ENCODE results near the gene THAP11. TPM values are rescaled to one million over a fixed set of nuclear protein-coding genes. Genes with fewer than 3 reads are reported as not detected.

Gene THAP11
- polyA plus RNA-seq, 1 of the 3 experiments (the other 2 are of a cell fraction): 34.8 TPM

DNA sequence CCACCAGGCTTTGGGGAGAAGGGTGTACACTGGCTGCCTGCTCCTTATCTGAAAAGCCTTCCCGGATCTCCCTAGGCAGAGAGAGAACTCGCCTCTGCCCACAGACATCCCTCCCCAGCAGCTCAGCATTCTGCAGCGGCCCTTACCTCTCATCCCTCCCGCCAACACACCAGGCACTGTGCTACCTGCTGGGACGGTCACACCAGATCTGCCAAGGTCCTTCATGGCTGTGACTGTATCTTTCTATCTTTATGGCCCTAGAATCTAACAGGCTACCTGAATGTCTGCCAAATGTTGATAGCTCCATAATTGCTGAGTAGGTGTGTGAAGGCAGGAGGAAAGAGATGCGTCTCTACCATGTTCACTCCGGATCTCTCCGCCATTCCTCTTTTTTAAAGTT lies 27.6 kb upstream of the THAP11 start:
- no peak overlapping the region for H3K4me2 ChIP-seq
- H2AFZ ChIP-seq (ENCODE audit: low read depth): no peak overlapping the region
- no peaks in the 10 kb centered on the region for H3K27me3 ChIP-seq (ENCODE audit: insufficient read depth)
- no peaks in the 10 kb centered on the region for H4K20me1 ChIP-seq (ENCODE audit: insufficient read depth)
- no peak overlapping the region for H3K9ac ChIP-seq
- WGBS (ENCODE audit: low lambda C conversion rate): 85% methylated on average over 7 of the region's 8 CpGs
- H3K9me3 ChIP-seq: no peaks in the 10 kb centered on the region
- no peaks in the 10 kb centered on the region for H3K9me2 ChIP-seq
- CTCF ChIA-PET: interaction anchor here (0.9 to 3.9 kb wide), 7 partner anchors 12 to 146 kb away, joined by 3 to 77 read pairs (median 33); partner anchors contain the start of gene LCAT
- H3K4me1 ChIP-seq (ENCODE audit: control insufficient read depth in 1 of 2, insufficient read depth in 2 of 2, low read depth in 1 of 2, low read length in 1 of 2): no peaks in the 10 kb centered on the region; a peak in 1 of 4 replicates
- no peak for DNase-seq
- no peak overlapping the region for H3K27ac ChIP-seq (ENCODE audit: low read depth in 2 of 2, low read length in 1 of 2)
- H3K36me3 ChIP-seq (replicated peaks in 1 of 2; ENCODE audit: control insufficient read depth in 1 of 2, insufficient read depth in 2 of 2, low read length in 1 of 2): no peaks in the 10 kb centered on the region
- no peaks in the 10 kb centered on the region for H3K79me2 ChIP-seq (ENCODE audit: insufficient read depth)
- POLR2A ChIA-PET: no interaction called here
- no peaks in the 10 kb centered on the region for H3F3A ChIP-seq (replicated peaks; ENCODE audit: insufficient read depth)
- no peak for TF ChIP-seq TAF1 (IDR thresholded peaks at IDR 0.05; ENCODE audit: borderline replicate concordance, low read depth, low read length)
- TF ChIP-seq RFX5 (IDR thresholded peaks at IDR 0.05; ENCODE audit: low read length): no peak
- no peak for TF ChIP-seq SIN3A (IDR thresholded peaks at IDR 0.05; ENCODE audit: borderline replicate concordance, low read depth, low read length)
- no peak for TF ChIP-seq ELF1 (IDR thresholded peaks at IDR 0.05)
- no peak for TF ChIP-seq RCOR1 (IDR thresholded peaks at IDR 0.05; ENCODE audit: low read length)
- no peak for TF ChIP-seq NFIC (IDR thresholded peaks at IDR 0.05; ENCODE audit: borderline replicate concordance)
- no peak for TF ChIP-seq EZH2phosphoT487 (IDR thresholded peaks at IDR 0.05; ENCODE audit: borderline replicate concordance, low read depth)
- TF ChIP-seq, protein P1, sequence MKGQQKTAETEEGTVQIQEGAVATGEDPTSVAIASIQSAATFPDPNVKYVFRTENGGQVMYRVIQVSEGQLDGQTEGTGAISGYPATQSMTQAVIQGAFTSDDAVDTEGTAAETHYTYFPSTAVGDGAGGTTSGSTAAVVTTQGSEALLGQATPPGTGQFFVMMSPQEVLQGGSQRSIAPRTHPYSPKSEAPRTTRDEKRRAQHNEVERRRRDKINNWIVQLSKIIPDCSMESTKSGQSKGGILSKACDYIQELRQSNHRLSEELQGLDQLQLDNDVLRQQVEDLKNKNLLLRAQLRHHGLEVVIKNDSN (IDR thresholded peaks at IDR 0.05; ENCODE audit: borderline replicate concordance, low read depth): no peak
- H3K4me3 ChIP-seq (ENCODE audit: low read depth in 2 of 2, low read length in 1 of 2): no peak overlapping the region

DNA sequence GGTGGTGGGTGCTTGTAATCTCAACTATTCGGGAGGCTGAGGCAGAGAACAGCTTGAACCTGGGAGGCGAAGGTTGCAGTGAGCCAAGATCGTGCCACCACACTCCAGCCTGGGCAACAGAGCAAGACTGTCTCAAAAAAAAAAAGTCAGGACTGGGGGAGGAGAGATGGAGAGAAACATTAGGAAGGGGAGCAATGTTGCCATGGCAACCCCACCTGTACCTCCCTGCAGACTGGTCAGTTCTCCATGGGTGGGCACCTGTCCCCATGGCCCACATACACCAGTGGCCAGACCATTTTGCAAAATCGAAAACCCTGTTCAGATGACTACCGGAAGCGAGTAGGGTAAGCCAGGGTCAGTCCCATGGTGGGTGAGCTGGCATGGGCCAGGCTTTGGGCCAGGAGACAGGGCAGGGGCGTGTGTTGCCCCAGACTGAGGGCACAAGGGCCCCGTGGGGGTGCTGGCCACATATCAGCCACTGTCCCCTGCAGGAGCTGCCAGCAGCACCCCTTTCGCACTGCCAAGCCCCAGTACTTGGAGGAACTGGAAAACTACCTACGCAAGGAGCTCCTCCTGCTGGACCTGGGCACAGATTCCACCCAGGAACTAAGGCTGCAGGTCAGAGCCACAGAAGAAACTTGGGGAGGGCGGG lies 21.4 kb upstream of the THAP11 start:
- H3K4me1 ChIP-seq (ENCODE audit: control insufficient read depth in 1 of 2, insufficient read depth in 2 of 2, low read depth in 1 of 2, low read length in 1 of 2): no peaks in the 10 kb centered on the region
- WGBS (ENCODE audit: low lambda C conversion rate): 87% methylated on average over 4 of the region's 11 CpGs
- no peaks in the 10 kb centered on the region for H3K27me3 ChIP-seq (ENCODE audit: insufficient read depth)
- no peak overlapping the region for H3K9ac ChIP-seq
- no peak overlapping the region for H3K4me3 ChIP-seq (ENCODE audit: low read depth in 2 of 2, low read length in 1 of 2)
- CTCF ChIA-PET: interaction anchor here (0.8 to 1.4 kb wide), 4 partner anchors 13 to 300 kb away, joined by 3 to 4 read pairs (median 4); no protein-coding TSS in a partner anchor
- no peak overlapping the region for H3K27ac ChIP-seq (ENCODE audit: low read depth in 2 of 2, low read length in 1 of 2)
- no peaks in the 10 kb centered on the region for H3K9me3 ChIP-seq
- POLR2A ChIA-PET: no interaction called here
- no peaks in the 10 kb centered on the region for H3K9me2 ChIP-seq
- no peaks in the 10 kb centered on the region for H3K36me3 ChIP-seq (replicated peaks in 1 of 2; ENCODE audit: control insufficient read depth in 1 of 2, insufficient read depth in 2 of 2, low read length in 1 of 2)
- no peaks in the 10 kb centered on the region for H3K79me2 ChIP-seq (ENCODE audit: insufficient read depth)
- no peak for DNase-seq
- H3F3A ChIP-seq (replicated peaks; ENCODE audit: insufficient read depth): no peaks in the 10 kb centered on the region
- TF ChIP-seq RXRA (IDR thresholded peaks at IDR 0.05; ENCODE audit: borderline replicate concordance, low read depth) (no peak), RAD21 (IDR thresholded peaks at IDR 0.05; ENCODE audit: low read length) (no peak), RCOR1 (IDR thresholded peaks at IDR 0.05; ENCODE audit: low read length) (no peak), CHD2 (IDR thresholded peaks at IDR 0.05; ENCODE audit: low read length, partially characterized antibody) (no peak), GABPA (IDR thresholded peaks at IDR 0.05; ENCODE audit: low read depth) (no peak), FOXM1 (IDR thresholded peaks at IDR 0.05; ENCODE audit: low read depth) (no peak), NRF1 (IDR thresholded peaks at IDR 0.05; ENCODE audit: low read depth, low read length) (no peak)
- TF ChIP-seq, protein P2, sequence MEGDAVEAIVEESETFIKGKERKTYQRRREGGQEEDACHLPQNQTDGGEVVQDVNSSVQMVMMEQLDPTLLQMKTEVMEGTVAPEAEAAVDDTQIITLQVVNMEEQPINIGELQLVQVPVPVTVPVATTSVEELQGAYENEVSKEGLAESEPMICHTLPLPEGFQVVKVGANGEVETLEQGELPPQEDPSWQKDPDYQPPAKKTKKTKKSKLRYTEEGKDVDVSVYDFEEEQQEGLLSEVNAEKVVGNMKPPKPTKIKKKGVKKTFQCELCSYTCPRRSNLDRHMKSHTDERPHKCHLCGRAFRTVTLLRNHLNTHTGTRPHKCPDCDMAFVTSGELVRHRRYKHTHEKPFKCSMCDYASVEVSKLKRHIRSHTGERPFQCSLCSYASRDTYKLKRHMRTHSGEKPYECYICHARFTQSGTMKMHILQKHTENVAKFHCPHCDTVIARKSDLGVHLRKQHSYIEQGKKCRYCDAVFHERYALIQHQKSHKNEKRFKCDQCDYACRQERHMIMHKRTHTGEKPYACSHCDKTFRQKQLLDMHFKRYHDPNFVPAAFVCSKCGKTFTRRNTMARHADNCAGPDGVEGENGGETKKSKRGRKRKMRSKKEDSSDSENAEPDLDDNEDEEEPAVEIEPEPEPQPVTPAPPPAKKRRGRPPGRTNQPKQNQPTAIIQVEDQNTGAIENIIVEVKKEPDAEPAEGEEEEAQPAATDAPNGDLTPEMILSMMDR (IDR thresholded peaks at IDR 0.05): no peak
- no peak overlapping the region for H3K4me2 ChIP-seq
- H2AFZ ChIP-seq (ENCODE audit: low read depth): no peak overlapping the region
- no peaks in the 10 kb centered on the region for H4K20me1 ChIP-seq (ENCODE audit: insufficient read depth)
